OCI-LY1 (cell line): Measurements from ENCODE around the gene TBX4.

Source experiments
- H2AFZ ChIP-seq: fragments of 200-600 bp; sonication (generic), shearing (Covaris generic); 2 replicates; pipeline ENCODE4 v1.6.0; 2014; ENCODE audit warnings: antibody characterized with exemption, mild to moderate bottlenecking, low read length
- H3F3A ChIP-seq: fragments of 200-600 bp; sonication (generic), shearing (Covaris generic); 2 replicates; pipeline ENCODE4 v1.6.0; 2014; ENCODE audit warnings: mild to moderate bottlenecking, antibody characterized with exemption, low read length, moderate library complexity; ENCODE audit not compliant: insufficient read depth
- H3K27ac ChIP-seq: fragments of 200-600 bp; sonication (generic); 2 replicates; pipeline ENCODE4 v1.5.1; 2014; ENCODE audit warnings: low read length, mixed run types, mild to moderate bottlenecking, low read depth; ENCODE audit not compliant: poor library complexity, severe bottlenecking
- H3K27me3 ChIP-seq: fragments of 200-600 bp; sonication (generic); 2 replicates; pipeline ENCODE4 v1.6.0; 2014; ENCODE audit warnings: antibody characterized with exemption, mild to moderate bottlenecking, low read length, moderate library complexity; ENCODE audit not compliant: insufficient read depth
- H3K36me3 ChIP-seq: fragments of 200-600 bp; sonication (generic); 2 replicates; pipeline ENCODE4 v1.6.1; 2014; ENCODE audit warnings: mild to moderate bottlenecking, antibody characterized with exemption, low read length, moderate library complexity, mixed read lengths; ENCODE audit not compliant: insufficient read depth
- H3K4me1 ChIP-seq: fragments of 200-600 bp; sonication (generic); 2 replicates; pipeline ENCODE4 v1.5.1; 2014; ENCODE audit warnings: mild to moderate bottlenecking, low read length, moderate library complexity; ENCODE audit not compliant: insufficient read depth, severe bottlenecking
- H3K4me2 ChIP-seq: fragments of 200-600 bp; sonication (generic), shearing (Covaris generic); 2 replicates; pipeline ENCODE4 v1.6.1; 2014; ENCODE audit warnings: low read length
- H3K4me3 ChIP-seq: fragments of 200-600 bp; sonication (generic); 2 replicates; pipeline ENCODE4 v1.5.1; 2014; ENCODE audit warnings: low read length, low read depth, mild to moderate bottlenecking, mixed read lengths; ENCODE audit not compliant: poor library complexity, severe bottlenecking
- H3K79me2 ChIP-seq: fragments of 200-600 bp; shearing (Covaris generic); 2 replicates; pipeline ENCODE4 v1.6.1; 2016; ENCODE audit warnings: mixed run types, low read length, mixed read lengths; ENCODE audit not compliant: insufficient read depth
- H3K9ac ChIP-seq: fragments of 200-600 bp; sonication (generic), shearing (Covaris generic); 2 replicates; pipeline ENCODE4 v1.6.1; 2014; ENCODE audit warnings: mild to moderate bottlenecking, low read length, mixed read lengths
- H3K9me2 ChIP-seq: fragments of 200-600 bp; sonication (generic), shearing (Covaris generic); 2 replicates; pipeline ENCODE4 v1.6.1; 2014; ENCODE audit warnings: low read depth, mild to moderate bottlenecking, low read length, mixed read lengths
- H3K9me3 ChIP-seq: fragments of 200-600 bp; shearing (Covaris generic); 2 replicates; pipeline ENCODE4 v1.6.1; 2014; ENCODE audit warnings: low read length, mixed read lengths
- H4K20me1 ChIP-seq: fragments of 200-600 bp; sonication (generic), shearing (Covaris generic); 2 replicates; pipeline ENCODE4 v1.6.0; 2016; ENCODE audit warnings: mild to moderate bottlenecking, low read length; ENCODE audit not compliant: insufficient read depth
- EZH2 ChIP-seq: fragments of 200-600 bp; sonication (generic), shearing (Covaris generic); IDR thresholded peaks from 2 replicates; pipeline ENCODE4 v1.8.0; 2017; ENCODE audit warnings: borderline replicate concordance, mixed run types, mild to moderate bottlenecking, antibody characterized with exemption, low read length, moderate library complexity, mixed read lengths
- TF ChIP-seq, protein P1 (sequence below): fragments of 200-600 bp; sonication (generic), shearing (Covaris generic); IDR thresholded peaks from 2 replicates; pipeline ENCODE4 v1.5.1; 2017; ENCODE audit warnings: mild to moderate bottlenecking, antibody characterized with exemption, low read length, moderate library complexity, mixed read lengths

The TBX4 gene

DNA sequence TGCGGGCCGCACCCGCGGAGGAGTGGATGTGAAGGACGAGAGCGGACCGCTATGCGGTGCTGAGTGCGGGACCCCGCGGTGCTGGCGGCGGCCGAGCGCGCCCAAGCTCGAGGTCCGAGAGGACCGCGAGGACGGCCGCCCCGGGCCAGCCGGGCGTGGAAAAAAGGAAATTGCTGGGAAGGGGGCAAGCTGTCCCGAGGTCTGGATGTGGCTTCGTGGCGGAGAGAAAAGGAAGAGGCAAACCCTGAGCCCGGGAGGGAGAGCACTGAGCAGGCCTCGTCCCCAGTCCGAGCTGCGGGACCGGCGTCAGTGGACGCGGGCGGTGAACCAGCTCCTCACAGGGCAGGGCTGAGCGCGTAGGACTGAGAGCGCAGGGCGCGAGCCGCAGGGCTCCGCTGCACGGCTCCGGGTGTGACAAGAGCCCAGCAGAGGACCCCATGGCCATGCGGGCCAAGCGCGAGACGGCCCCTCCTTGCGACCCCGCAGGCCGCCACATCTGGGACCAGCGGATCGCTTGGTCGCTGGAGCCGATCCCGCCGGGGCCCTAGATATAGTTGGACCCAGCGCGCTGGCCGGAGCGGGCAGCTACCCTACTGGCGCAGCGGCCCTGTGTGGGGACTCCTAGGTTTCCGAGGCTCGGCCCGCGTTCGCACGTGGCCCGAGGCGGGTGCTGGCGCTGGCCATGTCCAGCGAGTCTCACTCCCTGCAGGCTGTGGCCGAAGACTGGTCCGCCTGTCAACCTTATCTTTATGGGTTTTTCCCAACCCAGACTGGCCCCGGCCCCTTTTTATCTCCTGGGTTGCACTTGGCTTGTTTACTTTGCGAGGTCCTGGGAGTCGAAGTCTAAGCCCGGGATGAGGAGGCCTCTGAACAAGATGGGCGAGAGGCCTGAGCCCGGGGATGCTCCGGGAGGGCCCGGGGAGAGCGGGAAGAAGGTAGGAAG lies 2.4 kb downstream of the TBX4 start:
- Histone ChIP-seq H3K9me2 (no peaks in the 10 kb centered on the region), H3K36me3 (no peaks in the 10 kb centered on the region), H3K9me3 (no peaks in the 10 kb centered on the region), H3K4me3 (no peak overlapping the region), H4K20me1 (no peaks in the 10 kb centered on the region), H3K4me2 (no peak overlapping the region), H2AFZ (no peak overlapping the region), H3K27me3 (no peaks in the 10 kb centered on the region; the same call in 1 of the 2 replicates), H3F3A (no peaks in the 10 kb centered on the region), H3K79me2 (no peaks in the 10 kb centered on the region), H3K4me1 (no peaks in the 10 kb centered on the region), H3K27ac (no peak overlapping the region), H3K9ac (no peak overlapping the region)
- no peak for TF ChIP-seq EZH2
- TF ChIP-seq, protein P1, sequence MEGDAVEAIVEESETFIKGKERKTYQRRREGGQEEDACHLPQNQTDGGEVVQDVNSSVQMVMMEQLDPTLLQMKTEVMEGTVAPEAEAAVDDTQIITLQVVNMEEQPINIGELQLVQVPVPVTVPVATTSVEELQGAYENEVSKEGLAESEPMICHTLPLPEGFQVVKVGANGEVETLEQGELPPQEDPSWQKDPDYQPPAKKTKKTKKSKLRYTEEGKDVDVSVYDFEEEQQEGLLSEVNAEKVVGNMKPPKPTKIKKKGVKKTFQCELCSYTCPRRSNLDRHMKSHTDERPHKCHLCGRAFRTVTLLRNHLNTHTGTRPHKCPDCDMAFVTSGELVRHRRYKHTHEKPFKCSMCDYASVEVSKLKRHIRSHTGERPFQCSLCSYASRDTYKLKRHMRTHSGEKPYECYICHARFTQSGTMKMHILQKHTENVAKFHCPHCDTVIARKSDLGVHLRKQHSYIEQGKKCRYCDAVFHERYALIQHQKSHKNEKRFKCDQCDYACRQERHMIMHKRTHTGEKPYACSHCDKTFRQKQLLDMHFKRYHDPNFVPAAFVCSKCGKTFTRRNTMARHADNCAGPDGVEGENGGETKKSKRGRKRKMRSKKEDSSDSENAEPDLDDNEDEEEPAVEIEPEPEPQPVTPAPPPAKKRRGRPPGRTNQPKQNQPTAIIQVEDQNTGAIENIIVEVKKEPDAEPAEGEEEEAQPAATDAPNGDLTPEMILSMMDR, result no peak

DNA sequence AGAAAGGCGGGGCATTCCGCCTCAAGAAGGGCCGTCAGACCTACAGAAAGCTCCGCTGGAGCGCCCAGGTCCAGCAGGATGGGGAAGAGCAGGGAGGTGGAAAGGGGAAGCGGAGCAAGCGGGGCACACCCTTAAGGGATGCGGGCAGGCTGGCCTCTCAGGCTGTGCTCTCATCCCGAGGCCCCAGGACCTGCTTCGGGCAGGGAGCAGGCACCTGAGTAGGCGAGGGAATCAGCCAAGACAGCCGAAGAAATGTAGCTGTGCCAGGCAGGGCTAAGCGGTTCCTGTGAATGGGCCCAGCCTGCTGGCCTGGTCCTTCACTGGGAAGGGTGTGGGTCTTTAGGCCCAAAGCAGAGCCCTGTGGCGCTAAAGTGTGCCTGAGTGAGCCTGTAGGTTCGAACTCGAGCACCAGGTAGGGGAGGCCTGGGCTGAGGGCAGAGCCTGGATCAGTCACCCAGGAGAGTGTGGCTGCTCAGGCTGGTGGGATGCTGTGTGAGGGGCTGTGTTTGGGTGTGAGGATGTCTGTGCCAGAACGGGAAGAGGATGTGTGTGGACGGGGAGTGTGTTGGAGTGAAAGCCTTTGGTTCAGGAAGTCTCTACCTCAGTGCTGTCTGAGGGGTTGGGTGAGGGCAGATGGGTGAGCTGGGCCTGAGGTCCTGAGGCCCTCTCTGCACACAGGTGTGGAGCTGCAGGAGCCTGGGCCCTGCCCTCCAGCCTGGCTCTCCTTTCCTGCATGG lies 3.3 kb downstream of the TBX4 start:
- no peaks in the 10 kb centered on the region for H3K9me2 ChIP-seq
- no peaks in the 10 kb centered on the region for H3F3A ChIP-seq
- TF ChIP-seq, protein P1, result no peak
- no peak for TF ChIP-seq EZH2
- H3K36me3 ChIP-seq, result no peaks in the 10 kb centered on the region
- no peaks in the 10 kb centered on the region; the same call in 1 of the 2 replicates for H3K27me3 ChIP-seq
- H3K4me2 ChIP-seq, result no peak overlapping the region
- no peaks in the 10 kb centered on the region for H3K79me2 ChIP-seq
- H4K20me1 ChIP-seq, result no peaks in the 10 kb centered on the region
- no peak overlapping the region for H2AFZ ChIP-seq
- H3K27ac ChIP-seq, result no peak overlapping the region
- no peak overlapping the region for H3K4me3 ChIP-seq
- no peak overlapping the region for H3K9ac ChIP-seq
- H3K4me1 ChIP-seq, result no peaks in the 10 kb centered on the region
- H3K9me3 ChIP-seq, result no peaks in the 10 kb centered on the region

DNA sequence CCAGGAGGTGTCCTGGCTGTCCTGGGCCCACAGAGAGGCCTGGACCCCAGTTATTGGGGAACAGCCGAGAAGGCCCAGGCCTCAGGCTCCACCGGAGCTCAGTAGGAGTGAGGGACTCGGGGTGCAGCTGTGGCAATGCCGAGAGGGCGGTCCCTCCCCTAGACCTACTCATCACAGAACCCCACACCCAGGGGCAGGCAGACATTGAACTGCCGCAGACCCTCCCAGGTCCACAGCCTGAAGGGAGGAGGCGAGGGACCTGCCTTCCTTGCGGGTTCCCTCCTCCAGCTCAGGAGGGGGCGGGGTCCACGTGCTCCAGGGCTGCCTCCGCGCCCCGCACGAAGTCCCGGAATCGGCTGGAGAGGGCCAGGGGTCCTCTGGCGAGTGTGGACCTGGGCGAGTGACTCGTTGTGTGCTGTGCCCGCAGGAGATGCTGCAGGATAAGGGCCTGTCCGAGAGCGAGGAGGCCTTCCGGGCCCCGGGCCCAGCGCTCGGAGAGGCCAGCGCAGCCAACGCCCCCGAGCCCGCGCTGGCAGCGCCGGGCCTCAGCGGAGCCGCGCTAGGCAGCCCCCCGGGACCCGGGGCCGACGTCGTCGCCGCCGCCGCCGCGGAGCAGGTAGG lies 3.9 kb downstream of the TBX4 start:
- H2AFZ ChIP-seq, result no peak overlapping the region
- H3K36me3 ChIP-seq, result no peaks in the 10 kb centered on the region
- H3K4me1 ChIP-seq, result no peaks in the 10 kb centered on the region
- H3F3A ChIP-seq, result no peaks in the 10 kb centered on the region
- H3K4me2 ChIP-seq, result no peak overlapping the region
- H3K9me3 ChIP-seq, result no peaks in the 10 kb centered on the region
- H3K9me2 ChIP-seq, result no peaks in the 10 kb centered on the region
- no peaks in the 10 kb centered on the region for H3K79me2 ChIP-seq
- H3K27ac ChIP-seq, result no peak overlapping the region
- no peak overlapping the region for H3K9ac ChIP-seq
- TF ChIP-seq, protein P1, result no peak
- no peak for TF ChIP-seq EZH2
- H3K27me3 ChIP-seq, result peaks cover under 1% of the 10 kb centered on the region
- no peak overlapping the region for H3K4me3 ChIP-seq
- no peaks in the 10 kb centered on the region for H4K20me1 ChIP-seq
